Progenitor cell of endocrine pancreas (in vitro differentiated cells): Measurements from ENCODE around the gene SHKBP1. TPM values are rescaled to one million over a fixed set of nuclear protein-coding genes. Genes with fewer than 3 reads are reported as not detected.
A peak's percentile ranks its signal among the peaks of the same experiment; 100 is the strongest.

Source experiments
- DNase-seq: peaks from one replicate; pipeline ENCODE4 v3.0.0; 2021; ENCODE audit warnings: low spot score; ENCODE audit not compliant: unreplicated experiment
- H3K27ac Mint-ChIP-seq: 2 replicates; pipeline ENCODE4 v1.8.0; 2021; ENCODE audit warnings: mild to moderate bottlenecking, moderate library complexity, mixed read lengths
- H3K27me3 Mint-ChIP-seq: 2 replicates; pipeline ENCODE4 v1.8.0; 2021; ENCODE audit warnings: mixed read lengths
- H3K36me3 Mint-ChIP-seq: 2 replicates; pipeline ENCODE4 v1.8.0; 2022; ENCODE audit warnings: mixed read lengths; ENCODE audit not compliant: insufficient read depth
- H3K4me1 Mint-ChIP-seq: 2 replicates; pipeline ENCODE4 v1.8.0; 2021; ENCODE audit warnings: low read depth, mixed read lengths
- H3K4me3 Mint-ChIP-seq: 2 replicates; pipeline ENCODE4 v1.8.0; 2021; ENCODE audit warnings: low read depth, mild to moderate bottlenecking, moderate library complexity, mixed read lengths
- H3K9me3 Mint-ChIP-seq: 2 replicates; pipeline ENCODE4 v1.8.0; 2021; ENCODE audit warnings: low read depth, mixed read lengths
- total RNA-seq: library from RNA; stranded (reverse); gene quantifications from 2 replicates; pipeline ENCODE4 v1.2.1, GENCODE V29; 2021
- TF ChIP-seq, protein P1 (sequence below): fragments of 200-600 bp; sonication (generic); IDR thresholded peaks from one replicate; pipeline ENCODE4 v1.5.0; 2021; ENCODE audit warnings: antibody characterized with exemption, mild to moderate bottlenecking; ENCODE audit not compliant: unreplicated experiment

SHKBP1 gene
- total RNA-seq, 1 donor from 2014 or later = 114 TPM

- Mint-ChIP-seq H3K27ac (no peak overlapping the region), H3K9me3 (no peaks in the 10 kb centered on the region), H3K27me3 (peaks cover 83% of the 10 kb centered on the region), H3K36me3 (no peaks in the 10 kb centered on the region), H3K4me3 (peak overlapping the region; percentile 66), H3K4me1 (peaks cover 13% of the 10 kb centered on the region)
- TF ChIP-seq, protein P1, sequence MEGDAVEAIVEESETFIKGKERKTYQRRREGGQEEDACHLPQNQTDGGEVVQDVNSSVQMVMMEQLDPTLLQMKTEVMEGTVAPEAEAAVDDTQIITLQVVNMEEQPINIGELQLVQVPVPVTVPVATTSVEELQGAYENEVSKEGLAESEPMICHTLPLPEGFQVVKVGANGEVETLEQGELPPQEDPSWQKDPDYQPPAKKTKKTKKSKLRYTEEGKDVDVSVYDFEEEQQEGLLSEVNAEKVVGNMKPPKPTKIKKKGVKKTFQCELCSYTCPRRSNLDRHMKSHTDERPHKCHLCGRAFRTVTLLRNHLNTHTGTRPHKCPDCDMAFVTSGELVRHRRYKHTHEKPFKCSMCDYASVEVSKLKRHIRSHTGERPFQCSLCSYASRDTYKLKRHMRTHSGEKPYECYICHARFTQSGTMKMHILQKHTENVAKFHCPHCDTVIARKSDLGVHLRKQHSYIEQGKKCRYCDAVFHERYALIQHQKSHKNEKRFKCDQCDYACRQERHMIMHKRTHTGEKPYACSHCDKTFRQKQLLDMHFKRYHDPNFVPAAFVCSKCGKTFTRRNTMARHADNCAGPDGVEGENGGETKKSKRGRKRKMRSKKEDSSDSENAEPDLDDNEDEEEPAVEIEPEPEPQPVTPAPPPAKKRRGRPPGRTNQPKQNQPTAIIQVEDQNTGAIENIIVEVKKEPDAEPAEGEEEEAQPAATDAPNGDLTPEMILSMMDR = peak; percentile 8
- no peak for DNase-seq
Measured at GRCh38 chr19:40605216-40605971, 28.7 kb downstream of the SHKBP1 start.

GRCh38 chr19:40607311-40608239 is 30.9 kb downstream of the SHKBP1 start:
- Mint-ChIP-seq H3K9me3 (no peaks in the 10 kb centered on the region), H3K4me1 (peaks cover 13% of the 10 kb centered on the region), H3K27me3 (peaks cover 90% of the 10 kb centered on the region), H3K27ac (no peak overlapping the region), H3K36me3 (no peaks in the 10 kb centered on the region), H3K4me3 (no peak overlapping the region)
- no peak for DNase-seq
- TF ChIP-seq, protein P1 = no peak

DNA sequence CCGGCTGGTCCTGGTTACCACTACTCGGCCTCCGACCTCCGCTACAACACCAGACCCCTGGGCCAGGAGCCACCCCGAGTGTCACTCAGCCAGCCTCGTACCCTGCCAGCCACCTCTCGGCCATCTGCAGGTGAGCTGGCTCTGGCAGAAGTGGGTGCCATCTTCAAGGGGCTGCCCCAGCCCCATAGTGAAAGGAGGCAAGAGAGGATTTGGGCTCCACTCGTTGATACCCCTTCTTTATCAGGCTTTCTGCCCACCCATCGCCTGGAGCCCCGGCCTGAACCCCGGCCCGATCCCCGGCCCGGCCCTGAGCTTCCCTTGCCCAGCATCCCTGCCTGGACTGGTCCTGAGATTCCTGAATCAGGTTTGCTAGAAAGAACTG is 31.6 kb downstream of the SHKBP1 start:
- no peak overlapping the region for H3K4me3 Mint-ChIP-seq
- no peak for DNase-seq
- H3K4me1 Mint-ChIP-seq = peaks cover 9% of the 10 kb centered on the region
- H3K27me3 Mint-ChIP-seq = peaks cover 90% of the 10 kb centered on the region
- no peak overlapping the region for H3K27ac Mint-ChIP-seq
- TF ChIP-seq, protein P1 = no peak
- H3K9me3 Mint-ChIP-seq = no peaks in the 10 kb centered on the region
- no peaks in the 10 kb centered on the region for H3K36me3 Mint-ChIP-seq

- no peaks in the 10 kb centered on the region for H3K9me3 Mint-ChIP-seq
- TF ChIP-seq, protein P1 = no peak
- no peaks in the 10 kb centered on the region for H3K36me3 Mint-ChIP-seq
- H3K27me3 Mint-ChIP-seq = peaks cover 94% of the 10 kb centered on the region
- peak overlapping the region; percentile 60 for H3K4me3 Mint-ChIP-seq
- no peak overlapping the region for H3K27ac Mint-ChIP-seq
- no peak for DNase-seq
- H3K4me1 Mint-ChIP-seq = peaks cover 7% of the 10 kb centered on the region
Measured at GRCh38 chr19:40608957-40609356, 32.3 kb downstream of the SHKBP1 start.
